OCI-M2 (cell line): ENCODE data around the gene ECSCR.

Experiments used
- DNase-seq: peaks from one replicate; lab custom pipeline; 2025; ENCODE audit not compliant: unreplicated experiment; lab: John Stamatoyannopoulos, UW

Gene ECSCR

GRCh38 chr5:139474890-139475791 lies 12.6 kb upstream of the ECSCR start:
- DNase-seq, result peak; percentile 68

GRCh38 chr5:139473565-139473964 lies 11.0 kb upstream of the ECSCR start:
- no peak for DNase-seq

GRCh38 chr5:139473105-139473504 lies 10.6 kb upstream of the ECSCR start:
- DNase-seq, result no peak

GRCh38 chr5:139472386-139473030 lies 10.0 kb upstream of the ECSCR start:
- DNase-seq, result no peak

- no peak for DNase-seq
Observed at GRCh38 chr5:139470821-139471300, 8.3 kb upstream of the ECSCR start, which contains the start of gene SMIM33. Gene SMIM33 (plus strand): TSS chr5:139471004. CDS start chr5:139471122, 118 bp downstream.

GRCh38 chr5:139468421-139468931 lies 5.9 kb upstream of the ECSCR start:
- no peak for DNase-seq

GRCh38 chr5:139461698-139462097 lies 845 bp downstream of the ECSCR start:
- no peak for DNase-seq

GRCh38 chr5:139461176-139461575 lies 1.4 kb downstream of the ECSCR start:
- no peak for DNase-seq

- no peak for DNase-seq
Observed at GRCh38 chr5:139460455-139460854, 2.1 kb downstream of the ECSCR start.

GRCh38 chr5:139459451-139459934 lies 3.0 kb downstream of the ECSCR start:
- no peak for DNase-seq

- DNase-seq, result no peak
Observed at GRCh38 chr5:139458580-139459407, 3.7 kb downstream of the ECSCR start.

- no peak for DNase-seq
Observed at GRCh38 chr5:139457653-139458306, 4.8 kb downstream of the ECSCR start.

- no peak for DNase-seq
Observed at GRCh38 chr5:139457241-139457640, 5.3 kb downstream of the ECSCR start.

- no peak for DNase-seq
Observed at GRCh38 chr5:139456776-139457175, 5.8 kb downstream of the ECSCR start.

- DNase-seq, result no peak
Observed at GRCh38 chr5:139454568-139455290, 7.8 kb downstream of the ECSCR start.

- DNase-seq, result no peak
Observed at GRCh38 chr5:139453683-139454567, 8.6 kb downstream of the ECSCR start.

GRCh38 chr5:139451878-139452660 lies 10.5 kb downstream of the ECSCR start:
- no peak for DNase-seq

- no peak for DNase-seq
Observed at GRCh38 chr5:139451176-139451575, 11.4 kb downstream of the ECSCR start.
